Adrenal gland (tissue), 12 donors: Measurements from ENCODE around the gene SCFD2. TPM values are rescaled to one million over a fixed set of nuclear protein-coding genes. Genes with fewer than 3 reads are reported as not detected.
A peak's percentile ranks its signal among the peaks of the same experiment; 100 is the strongest.

Experiments used
- DNase-seq, 7 donors: peaks; one replicate each; pipeline ENCODE4 v3.0.0-alpha.2; 2019 to 2020
- H3K27ac ChIP-seq, 5 donors: fragments of 200-600 bp; sonication (generic) in 4 of 5; 1 replicate in 3 of 5; 2 replicates in 2 of 5; pipeline versions ENCODE4 v1.5.1 to v1.8.0; 2016 to 2020; ENCODE audit warnings: mild to moderate bottlenecking in 1 of 5
- H3K27me3 ChIP-seq: fragments of 200-600 bp; 2 replicates; pipeline ENCODE4 v1.8.0; 2021
- H3K36me3 ChIP-seq, 2 donors: fragments of 200-600 bp; replicated peaks in 1 of 2; 1 replicate in 1 of 2; 2 replicates in 1 of 2; pipeline versions ENCODE4 v1.5.1 to v1.8.0; 2018 to 2022
- H3K4me1 ChIP-seq, 2 donors: fragments of 200-600 bp; replicated peaks in 1 of 2; 1 replicate in 1 of 2; 2 replicates in 1 of 2; pipeline versions ENCODE4 v1.5.1 to v1.8.0; 2018 to 2021
- H3K4me3 ChIP-seq, 4 donors: fragments of 200-600 bp; sonication (generic) in 3 of 4; one replicate each; pipeline ENCODE4 v1.5.1; 2016 to 2018
- H3K9me3 ChIP-seq, 3 donors: fragments of 200-600 bp; sonication (generic) in 1 of 3; replicated peaks in 1 of 3; 1 replicate in 2 of 3; 2 replicates in 1 of 3; pipeline versions ENCODE4 v1.5.1 to v1.8.0; 2016 to 2021
- POLR2A ChIP-seq, 2 donors: fragments of 450-650 bp; IDR thresholded peaks; one replicate each; pipeline ENCODE4 v1.6.1; 2017; ENCODE audit warnings: antibody characterized with exemption in 2 of 2, mild to moderate bottlenecking in 2 of 2, moderate library complexity in 1 of 2
- WGBS, 4 donors: extraction: QIAGEN DNeasy Blood & Tissue Kit in 2 of 4; methylation state at CpG; one replicate each; pipeline versions ENCODE4 v1.1.5 to v1.1.7; 2013 to 2017; 5-methylcytosine and 5-hydroxymethylcytosine counted together
- intact Hi-C, 2 donors: fragments of 100-400 bp; cut with DNase I; formaldehyde crosslinking; loops; one replicate each; pipeline versions ENCODE4 v1.14.1 to v1.15.0; 2022 to 2023
- polyA plus RNA-seq, 3 donors: library from polyadenylated mRNA; stranded (reverse); fragments of 200-250 nt in 2 of 3; fragments of 350-450 nt in 1 of 3; fragmentation: Illumina TruSeq in 1 of 3; extraction: RNeasy Lipid Tissue Mini Kit (QIAGEN cat#74804) in 1 of 3; gene quantifications; one replicate each; pipeline ENCODE4 v1.2.3, GENCODE V29; 2013 to 2014
- total RNA-seq, 9 donors: library from RNA; depleted of rRNA in 4 of 9; stranded (reverse); fragments of >200 nt in 4 of 9; fragments of 120-200 nt in 1 of 9; fragmentation: NEBNext Ultra II Directional in 1 of 9; extraction: Animal tissue kit (Norgen Biotek cat#: 25700) in 1 of 9; gene quantifications; one replicate each; pipeline versions ENCODE4 v1.1.0 to v1.2.4, GENCODE V29; 2013 to 2023
- TF ChIP-seq, protein P1 (sequence below), 6 experiments: fragments of 450-650 bp in 4 of 6; fragments of 200-600 bp in 2 of 6; sonication (generic) in 1 of 6; IDR thresholded peaks; 1 replicate in 5 of 6; 2 replicates in 1 of 6; pipeline versions ENCODE4 v1.5.1 to v1.8.0; 2016 to 2021; ENCODE audit warnings: antibody characterized with exemption in 6 of 6, mild to moderate bottlenecking in 2 of 6, moderate library complexity in 1 of 6
- donor health status: healthy with polysubstance abuse.
- donor health status: Bipolar disorder and iron deficiency.
- donor health status: DM: yes; HTN: yes; CAD: no.
- donor health status: DM: no; HTN: no; CAD: no.
- donor health status: DM: no; HTN: no; CAD: no.
- donor health status: DM: yes; HTN: yes; CAD: no.

The SCFD2 gene
- total and polyA plus RNA-seq, 12 donors: 5.2 to 34.9 (median 23.4) TPM

DNA sequence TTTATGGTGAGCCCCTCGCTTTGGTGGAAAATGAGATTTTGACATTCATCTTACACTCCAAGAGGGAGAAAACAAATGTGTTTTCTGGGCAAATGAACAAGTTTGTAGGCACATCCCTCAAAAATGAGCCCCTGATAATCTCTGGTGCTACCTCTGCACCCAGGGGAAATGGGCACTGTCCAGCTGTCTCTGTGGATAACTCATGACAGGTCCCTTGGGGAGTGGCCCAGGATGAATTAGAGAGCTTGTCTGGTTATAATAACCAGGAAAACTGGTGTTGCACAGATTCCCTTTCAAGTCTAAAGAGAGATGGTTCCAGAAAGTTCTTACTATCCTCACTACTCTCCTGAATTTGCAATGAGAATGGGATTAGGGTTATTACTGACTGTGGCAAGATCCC lies 496.2 kb downstream of the SCFD2 start:
- no peak for TF ChIP-seq POLR2A (IDR thresholded peaks at IDR 0.05)
- TF ChIP-seq, protein P1, sequence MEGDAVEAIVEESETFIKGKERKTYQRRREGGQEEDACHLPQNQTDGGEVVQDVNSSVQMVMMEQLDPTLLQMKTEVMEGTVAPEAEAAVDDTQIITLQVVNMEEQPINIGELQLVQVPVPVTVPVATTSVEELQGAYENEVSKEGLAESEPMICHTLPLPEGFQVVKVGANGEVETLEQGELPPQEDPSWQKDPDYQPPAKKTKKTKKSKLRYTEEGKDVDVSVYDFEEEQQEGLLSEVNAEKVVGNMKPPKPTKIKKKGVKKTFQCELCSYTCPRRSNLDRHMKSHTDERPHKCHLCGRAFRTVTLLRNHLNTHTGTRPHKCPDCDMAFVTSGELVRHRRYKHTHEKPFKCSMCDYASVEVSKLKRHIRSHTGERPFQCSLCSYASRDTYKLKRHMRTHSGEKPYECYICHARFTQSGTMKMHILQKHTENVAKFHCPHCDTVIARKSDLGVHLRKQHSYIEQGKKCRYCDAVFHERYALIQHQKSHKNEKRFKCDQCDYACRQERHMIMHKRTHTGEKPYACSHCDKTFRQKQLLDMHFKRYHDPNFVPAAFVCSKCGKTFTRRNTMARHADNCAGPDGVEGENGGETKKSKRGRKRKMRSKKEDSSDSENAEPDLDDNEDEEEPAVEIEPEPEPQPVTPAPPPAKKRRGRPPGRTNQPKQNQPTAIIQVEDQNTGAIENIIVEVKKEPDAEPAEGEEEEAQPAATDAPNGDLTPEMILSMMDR (IDR thresholded peaks at IDR 0.05): no peak
- 91 to 100% (median 94%) methylated on average over 1 of the region's 1 CpG for WGBS, 4 donors
- no peak for DNase-seq
- Histone ChIP-seq H3K9me3 (no peaks in the 10 kb centered on the region), H3K27me3 (no peaks in the 10 kb centered on the region), H3K4me1 (peaks cover 13 to 14% of the 10 kb centered on the region in 2 donors), H3K27ac (no peak overlapping the region), H3K4me3 (no peak overlapping the region), H3K36me3 (no peaks in the 10 kb centered on the region)
- intact Hi-C loops: loop anchor here in 1 of 2 donors (10.0 kb wide), 1 partner anchor 155 kb away; no protein-coding TSS in a partner anchor

DNA sequence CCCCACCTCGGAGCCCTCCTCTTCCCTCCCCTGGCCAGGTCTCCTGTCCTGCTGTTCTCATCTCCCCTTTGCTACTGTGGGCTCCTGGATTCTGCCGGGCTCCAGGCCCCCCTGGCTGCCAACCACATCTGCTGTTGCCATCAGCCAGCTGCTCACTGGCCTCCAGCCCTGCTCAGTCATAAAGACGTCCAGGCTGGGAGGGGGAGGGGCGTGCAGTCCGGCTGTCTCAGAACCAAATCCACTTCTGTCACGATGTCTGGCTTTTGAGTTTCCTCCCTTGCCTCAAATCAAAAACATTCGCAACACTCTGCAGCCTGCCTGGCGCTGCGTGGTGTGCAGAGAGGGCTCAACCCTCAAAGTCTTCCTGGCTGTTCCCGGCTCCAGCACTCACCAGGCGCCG lies 496.7 kb downstream of the SCFD2 start:
- TF ChIP-seq, protein P1 (IDR thresholded peaks at IDR 0.05): no peak
- TF ChIP-seq POLR2A (IDR thresholded peaks at IDR 0.05): no peak
- WGBS, 4 donors: 65 to 75% (median 71%) methylated on average over 12 of the region's 12 CpGs
- peak; percentile 35 to 80 (median 44) for DNase-seq
- H3K36me3 ChIP-seq: no peaks in the 10 kb centered on the region
- peak overlapping the region in 2 of 5 donors; percentile 16 to 51 for H3K27ac ChIP-seq
- intact Hi-C loops: loop anchor here in 1 of 2 donors (10.0 kb wide), 1 partner anchor 154 kb away; no protein-coding TSS in a partner anchor
- H3K4me1 ChIP-seq: peaks cover 13 to 14% of the 10 kb centered on the region in 2 donors
- H3K9me3 ChIP-seq: no peaks in the 10 kb centered on the region
- no peak overlapping the region for H3K4me3 ChIP-seq
- no peaks in the 10 kb centered on the region for H3K27me3 ChIP-seq

DNA sequence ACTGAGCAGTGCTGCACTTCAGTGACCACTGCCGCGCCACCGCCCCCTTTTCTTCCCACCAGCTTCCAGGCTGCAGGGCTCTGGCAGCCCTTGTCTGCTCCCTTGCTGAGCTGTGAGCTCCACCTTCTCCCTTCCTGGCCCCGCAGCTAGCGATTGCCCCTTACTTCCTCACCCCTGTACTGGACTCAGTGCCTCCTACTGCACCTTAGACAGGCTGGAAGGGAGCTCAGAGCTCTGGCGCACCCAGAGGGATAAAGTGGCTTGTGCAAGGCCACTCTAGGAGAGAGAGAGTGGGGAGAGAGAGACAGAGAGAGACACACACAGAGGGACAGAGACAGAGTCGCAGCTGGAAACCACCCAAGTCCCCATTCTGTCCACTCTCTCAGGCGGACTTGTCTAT lies 497.7 kb downstream of the SCFD2 start:
- intact Hi-C loops: loop anchor here in 1 of 2 donors (10.0 kb wide), 1 partner anchor 153 kb away; no protein-coding TSS in a partner anchor
- H3K27me3 ChIP-seq: no peaks in the 10 kb centered on the region
- no peaks in the 10 kb centered on the region for H3K9me3 ChIP-seq
- TF ChIP-seq, protein P1 (IDR thresholded peaks at IDR 0.05): peak in 5 of 6 experiments; percentile 14 to 53 (median 30)
- TF ChIP-seq POLR2A (IDR thresholded peaks at IDR 0.05): no peak
- DNase-seq: peak; percentile 65 to 94 (median 86)
- no peak overlapping the region for H3K4me3 ChIP-seq
- H3K36me3 ChIP-seq: no peaks in the 10 kb centered on the region
- H3K4me1 ChIP-seq: peaks cover 13 to 14% of the 10 kb centered on the region in 2 donors
- WGBS, 4 donors: 36 to 51% (median 47%) methylated on average over 8 of the region's 8 CpGs
- peak overlapping the region in 3 of 5 donors; percentile 38 to 63 (median 51) for H3K27ac ChIP-seq

DNA sequence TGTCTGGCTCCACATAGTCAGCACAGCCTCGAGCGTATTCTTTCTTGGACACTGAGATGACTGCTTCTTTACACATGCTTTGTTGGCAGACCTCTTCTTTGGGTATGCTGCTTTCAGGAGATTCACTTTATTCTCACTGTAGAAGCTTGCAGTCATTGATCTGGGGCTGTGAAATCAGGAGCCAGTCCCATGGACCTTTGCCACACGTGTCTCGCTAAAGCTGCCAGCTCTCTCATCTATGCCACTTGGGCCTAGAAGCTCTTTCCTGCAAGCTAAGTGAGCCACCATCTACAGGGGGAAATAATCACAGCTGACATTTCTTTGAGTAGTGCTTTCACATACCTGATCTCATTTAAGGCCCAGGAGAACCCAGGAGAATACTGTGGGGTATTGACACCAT lies 498.7 kb downstream of the SCFD2 start:
- WGBS, 4 donors: 88 to 97% (median 94%) methylated on average over 4 of the region's 4 CpGs
- no peak for TF ChIP-seq POLR2A (IDR thresholded peaks at IDR 0.05)
- Histone ChIP-seq H3K9me3 (no peaks in the 10 kb centered on the region), H3K27me3 (no peaks in the 10 kb centered on the region), H3K4me3 (no peak overlapping the region), H3K36me3 (no peaks in the 10 kb centered on the region), H3K27ac (no peak overlapping the region), H3K4me1 (peaks cover 20% of the 10 kb centered on the region in 2 donors)
- no peak for DNase-seq
- intact Hi-C loops: loop anchor here in 1 of 2 donors (10.0 kb wide), 1 partner anchor 152 kb away; no protein-coding TSS in a partner anchor

DNA sequence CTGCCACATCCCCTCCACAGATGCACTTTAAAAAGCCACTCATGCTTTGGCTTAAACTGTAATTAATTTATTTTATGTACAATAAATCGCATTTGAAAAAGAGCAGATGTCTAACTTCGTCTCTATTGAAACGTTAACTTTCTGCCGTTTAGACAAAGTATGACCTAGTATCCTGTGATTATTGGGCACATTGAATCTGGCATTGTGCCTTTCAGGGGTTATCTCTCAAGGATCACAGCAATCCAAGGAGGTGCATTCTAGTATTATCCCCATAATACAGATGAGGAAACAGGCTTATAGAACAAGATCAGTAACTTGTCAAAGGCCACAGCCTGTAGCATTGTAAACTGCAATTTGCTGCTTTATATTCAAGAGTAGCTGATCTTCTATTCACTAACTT lies 499.1 kb downstream of the SCFD2 start:
- no peak for TF ChIP-seq POLR2A (IDR thresholded peaks at IDR 0.05)
- TF ChIP-seq, protein P1 (IDR thresholded peaks at IDR 0.05): no peak
- intact Hi-C loops: loop anchor here in 1 of 2 donors (10.0 kb wide), 1 partner anchor 152 kb away; no protein-coding TSS in a partner anchor
- no peaks in the 10 kb centered on the region for H3K27me3 ChIP-seq
- H3K36me3 ChIP-seq: no peaks in the 10 kb centered on the region
- H3K9me3 ChIP-seq: no peaks in the 10 kb centered on the region
- DNase-seq: no peak
- H3K4me3 ChIP-seq: no peak overlapping the region
- H3K27ac ChIP-seq: no peak overlapping the region
- peaks cover 21 to 22% of the 10 kb centered on the region in 2 donors for H3K4me1 ChIP-seq
- 61 to 83% (median 73%) methylated on average over 4 of the region's 4 CpGs for whole genome bisulfite sequencing, 4 donors
